B cell (primary cell): Measurements from ENCODE around the gene PDZD2. TPM values are rescaled to one million over a fixed set of nuclear protein-coding genes. Genes with fewer than 3 reads are reported as not detected.
"Not testable (repeated sequence)": the region's sequence is repeated elsewhere in the genome, so short reads cannot be mapped to it uniquely, and the experiment has no call there.

Experiments
- ATAC-seq: fragments of 200-7000 bp; cut with Tn5 transposase; one replicate; pipeline ENCODE4 v1.10.0; 2021; ENCODE audit warnings: low read depth, mild to moderate bottlenecking, moderate number of reproducible peaks, moderate library complexity
- CTCF ChIA-PET: fragments of 350-600 bp; sonication (Branson Sonifier 250); formaldehyde crosslinking; loops from one replicate; lab custom pipeline; 2021; ENCODE audit warnings: antibody characterized with exemption, inconsistent platforms; lab: Charles Lee
- POLR2A ChIA-PET: fragments of 350-600 bp; sonication (Branson Sonifier 250); formaldehyde crosslinking; loops from one replicate; lab custom pipeline; 2021; ENCODE audit warnings: antibody characterized with exemption; lab: Charles Lee
- DNase-seq: peaks from one replicate; pipeline ENCODE4 v3.0.0; 2013
- H2AFZ ChIP-seq: 2 replicates; pipeline ENCODE4 v1.6.1; 2012; ENCODE audit warnings: mild to moderate bottlenecking, low read depth, low read length; ENCODE audit not compliant: insufficient read depth, poor library complexity, severe bottlenecking
- H3K27ac ChIP-seq, 2 donors: 1 replicate in 1 of 2; 2 replicates in 1 of 2; pipeline ENCODE4 v1.5.1; 2012 to 2013; ENCODE audit warnings: low read length in 2 of 2, mild to moderate bottlenecking in 2 of 2, moderate library complexity in 1 of 2
- H3K27me3 ChIP-seq, 4 experiments: fragments of 200-600 bp in 1 of 4; sonication (generic) in 1 of 4; replicated peaks in 1 of 4; 1 replicate in 2 of 4; 2 replicates in 2 of 4; pipeline versions ENCODE4 v1.6.1 to v1.7.0; 2013 to 2016; ENCODE audit warnings: low read length in 3 of 4, mild to moderate bottlenecking in 2 of 4, mixed read lengths in 1 of 4, moderate library complexity in 1 of 4; ENCODE audit not compliant: insufficient read depth in 4 of 4, control insufficient read depth in 3 of 4; ENCODE audit errors: control extremely low read depth in 1 of 4
- H3K36me3 ChIP-seq, 2 experiments: replicated peaks in 1 of 2; 1 replicate in 1 of 2; 2 replicates in 1 of 2; pipeline versions ENCODE4 v1.6.1 to v1.7.1; 2013; ENCODE audit warnings: low read length in 1 of 2; ENCODE audit not compliant: insufficient read depth in 2 of 2, control insufficient read depth in 1 of 2; ENCODE audit errors: control extremely low read depth in 1 of 2, extremely low read depth in 1 of 2
- H3K4me1 ChIP-seq, 2 donors: fragments of 200-600 bp in 1 of 2; sonication (generic) in 1 of 2; 1 replicate in 1 of 2; 2 replicates in 1 of 2; pipeline versions ENCODE4 v1.5.1 to v1.6.1; 2013 to 2017; ENCODE audit warnings: low read length in 2 of 2; ENCODE audit not compliant: control insufficient read depth in 2 of 2, insufficient read depth in 2 of 2
- H3K4me2 ChIP-seq: replicated peaks from 2 replicates; pipeline ENCODE3; 2012; ENCODE audit warnings: mild to moderate bottlenecking, low read depth, low read length; ENCODE audit not compliant: poor library complexity, severe bottlenecking
- H3K4me3 ChIP-seq, 5 experiments: fragments of 200-600 bp in 1 of 5; sonication (generic) in 1 of 5; 1 replicate in 3 of 5; 2 replicates in 2 of 5; pipeline versions ENCODE4 v1.5.1 to v1.7.0; 2011 to 2016; ENCODE audit warnings: low read length in 4 of 5, mild to moderate bottlenecking in 4 of 5, low read depth in 2 of 5, control low read depth in 1 of 5, moderate library complexity in 1 of 5; ENCODE audit not compliant: insufficient read depth in 1 of 5; ENCODE audit errors: control extremely low read depth in 1 of 5, extremely low read depth in 1 of 5
- H3K79me2 ChIP-seq: fragments of 200-600 bp; sonication (generic); one replicate; pipeline ENCODE4 v1.6.0; 2016; ENCODE audit warnings: low read length; ENCODE audit not compliant: control insufficient read depth, insufficient read depth
- H3K9ac ChIP-seq: fragments of 200-600 bp; sonication (generic); 2 replicates; pipeline ENCODE4 v1.6.1; 2017; ENCODE audit warnings: mild to moderate bottlenecking, low read length, moderate library complexity
- H3K9me3 ChIP-seq, 3 donors: one replicate each; pipeline versions ENCODE4 v1.6.1 to v1.7.1; 2013; ENCODE audit warnings: low read length in 2 of 3; ENCODE audit not compliant: control insufficient read depth in 2 of 3, insufficient read depth in 1 of 3; ENCODE audit errors: control extremely low read depth in 1 of 3
- H4K20me1 ChIP-seq: 2 replicates; pipeline ENCODE4 v1.6.0; 2012; ENCODE audit warnings: mild to moderate bottlenecking, low read length; ENCODE audit not compliant: insufficient read depth, control insufficient read depth, poor library complexity, severe bottlenecking
- H3K27ac Mint-ChIP-seq: one replicate; pipeline ENCODE4 v1.8.0; 2021; ENCODE audit warnings: mixed read lengths
- H3K27me3 Mint-ChIP-seq: one replicate; pipeline ENCODE4 v1.8.0; 2021; ENCODE audit warnings: mixed read lengths
- H3K4me1 Mint-ChIP-seq: one replicate; pipeline ENCODE4 v1.8.0; 2021; ENCODE audit warnings: mixed read lengths
- H3K4me3 Mint-ChIP-seq: one replicate; pipeline ENCODE4 v1.8.0; 2021; ENCODE audit warnings: mixed read lengths
- H3K9me3 Mint-ChIP-seq: one replicate; pipeline ENCODE4 v1.8.0; 2022; ENCODE audit warnings: mixed read lengths; ENCODE audit not compliant: insufficient read depth
- CTCF ChIP-seq: fragments of 200-600 bp; IDR thresholded peaks from one replicate; pipeline ENCODE4 v1.8.0; 2022; ENCODE audit warnings: antibody characterized with exemption, mild to moderate bottlenecking
- EZH2 ChIP-seq: IDR thresholded peaks from 2 replicates; pipeline ENCODE4 v1.6.1; 2012; ENCODE audit warnings: borderline replicate concordance, low read depth, mild to moderate bottlenecking, moderate library complexity, low read length; ENCODE audit not compliant: insufficient read depth, poor library complexity, severe bottlenecking
- WGBS: methylation state at CpG from one replicate; pipeline ENCODE4 v1.1.5; 2013; ENCODE audit warnings: missing lambda C conversion rate; ENCODE audit not compliant: insufficient coverage; 5-methylcytosine and 5-hydroxymethylcytosine counted together
- intact Hi-C: fragments of 100-400 bp; cut with micrococcal nuclease; formaldehyde crosslinking; loops from one replicate; pipeline ENCODE4 v1.10.0; 2022
- polyA plus RNA-seq: library from polyadenylated mRNA; depleted of rRNA; stranded (reverse); fragments of >200 nt; gene quantifications from 2 replicates; pipeline ENCODE4 v1.2.3, GENCODE V29; 2012
- total RNA-seq, 2 donors: library from RNA; stranded (reverse); fragments of 120-200 nt in 1 of 2; gene quantifications; 1 replicate in 1 of 2; 2 replicates in 1 of 2; pipeline versions ENCODE4 v1.2.3 to v1.2.4, GENCODE V29; 2013 to 2022

The PDZD2 gene
- total and polyA plus RNA-seq, 2 donors (not counting 1 experiment from before 2014, with no cell fraction given) = not detected

- Mint-ChIP-seq H3K27me3 (peaks cover 2% of the 10 kb centered on the region), H3K9me3 (no peaks in the 10 kb centered on the region), H3K4me3 (no peak overlapping the region), H3K4me1 (no peaks in the 10 kb centered on the region), H3K27ac (no peak overlapping the region)
- Histone ChIP-seq H3K4me2 (no peak overlapping the region), H3K4me3 (no peak overlapping the region), H3K36me3 (no peaks in the 10 kb centered on the region), H3K27me3 (no peaks in the 10 kb centered on the region), H4K20me1 (no peaks in the 10 kb centered on the region), H3K4me1 (no peaks in the 10 kb centered on the region), H3K27ac (no peak overlapping the region), H3K9ac (no peak overlapping the region), H3K79me2 (no peaks in the 10 kb centered on the region), H3K9me3 (no peaks in the 10 kb centered on the region), H2AFZ (no peak overlapping the region)
- peak; percentile 64 for TF ChIP-seq CTCF
- no peak for TF ChIP-seq EZH2
- intact Hi-C loops = no loop called here
- ChIA-PET POLR2A (no interaction called here), CTCF (interaction anchor here (0.5 to 1.4 kb wide), 5 partner anchors 16 to 737 kb away, joined by 3 to 6 read pairs (median 3); no protein-coding TSS in a partner anchor)
- no peak for ATAC-seq
- 100% methylated on average over 1 of the region's 4 CpGs for WGBS
- DNase-seq = peak; percentile 25
Observed at GRCh38 chr5:32076699-32077695, 438.1 kb downstream of the PDZD2 start.

- H3K79me2 ChIP-seq, H3K27me3 Mint-ChIP-seq, H3K27ac Mint-ChIP-seq, H3K9me3 Mint-ChIP-seq, H3K36me3 ChIP-seq, H3K4me1 Mint-ChIP-seq, H3K27me3 ChIP-seq, ATAC-seq, H3K27ac ChIP-seq, H3K4me2 ChIP-seq, H3K9me3 ChIP-seq, H3K4me3 Mint-ChIP-seq, H2AFZ ChIP-seq, H3K9ac ChIP-seq, DNase-seq, POLR2A ChIA-PET, H3K4me1 ChIP-seq, H3K4me3 ChIP-seq, H4K20me1 ChIP-seq, intact Hi-C loops: not testable (repeated sequence)
- CTCF ChIA-PET = interaction anchor here (0.7 kb wide), 1 partner anchor 14 kb away, joined by 3 read pairs; no protein-coding TSS in a partner anchor
- WGBS = 90% methylated on average over 2 of the region's 6 CpGs
Observed at GRCh38 chr5:32078855-32079254, 439.9 kb downstream of the PDZD2 start.

- H3K4me2 ChIP-seq, H3K27ac Mint-ChIP-seq, H3K27me3 Mint-ChIP-seq, H3K4me1 Mint-ChIP-seq, H3K9ac ChIP-seq, H3K36me3 ChIP-seq, H3K4me3 Mint-ChIP-seq, H3K27me3 ChIP-seq, H3K4me3 ChIP-seq, H3K79me2 ChIP-seq, H3K27ac ChIP-seq, H3K9me3 ChIP-seq, POLR2A ChIA-PET, H3K9me3 Mint-ChIP-seq, H2AFZ ChIP-seq, H4K20me1 ChIP-seq, DNase-seq, ATAC-seq, intact Hi-C loops, H3K4me1 ChIP-seq: not testable (repeated sequence)
- WGBS = 80% methylated on average over 1 of the region's 1 CpG
- CTCF ChIA-PET = interaction anchor here (0.9 kb wide), 1 partner anchor 13 kb away, joined by 3 read pairs; no protein-coding TSS in a partner anchor
Observed at GRCh38 chr5:32080565-32080964, 441.6 kb downstream of the PDZD2 start.
